Activated B cell treated with CpG ODN at 0.5 μM for 24 hours (primary cell): ENCODE measurements around the gene COX19. TPM values are rescaled to one million over a fixed set of nuclear protein-coding genes. Genes with fewer than 3 reads are reported as not detected.
A peak's percentile ranks its signal among the peaks of the same experiment; 100 is the strongest.
"Not testable (repeated sequence)": the region's sequence is repeated elsewhere in the genome, so short reads cannot be mapped to it uniquely, and the experiment has no call there.

Experiments used
- ATAC-seq: fragments of 200-7000 bp; cut with Tn5 transposase; one replicate; pipeline ENCODE4 v1.10.0; 2021; ENCODE audit warnings: low read depth, mild to moderate bottlenecking, moderate library complexity
- CTCF ChIA-PET: fragments of 350-600 bp; sonication (Branson Sonifier 250); formaldehyde crosslinking; loops from one replicate; lab custom pipeline; 2021; ENCODE audit warnings: antibody characterized with exemption; lab: Charles Lee
- POLR2A ChIA-PET: fragments of 350-600 bp; sonication (Branson Sonifier 250); formaldehyde crosslinking; loops from one replicate; lab custom pipeline; 2021; ENCODE audit warnings: antibody characterized with exemption; lab: Charles Lee
- DNase-seq: peaks from one replicate; pipeline ENCODE4 v3.0.0; 2022
- H3K27ac Mint-ChIP-seq: one replicate; pipeline ENCODE4 v1.8.0; 2020; ENCODE audit warnings: mixed read lengths
- H3K27me3 Mint-ChIP-seq: one replicate; pipeline ENCODE4 v1.8.0; 2021; ENCODE audit warnings: mixed read lengths
- H3K36me3 Mint-ChIP-seq: one replicate; pipeline ENCODE4 v1.8.0; 2021; ENCODE audit warnings: low read depth, mixed read lengths
- H3K4me1 Mint-ChIP-seq: one replicate; pipeline ENCODE4 v1.8.0; 2021; ENCODE audit warnings: mixed read lengths
- H3K4me3 Mint-ChIP-seq: one replicate; pipeline ENCODE4 v1.8.0; 2020; ENCODE audit warnings: mild to moderate bottlenecking, mixed read lengths
- H3K9me3 Mint-ChIP-seq: one replicate; pipeline ENCODE4 v1.8.0; 2020; ENCODE audit warnings: mixed read lengths
- CTCF ChIP-seq: fragments of 200-600 bp; IDR thresholded peaks from one replicate; pipeline ENCODE4 v1.8.0; 2022; ENCODE audit warnings: antibody characterized with exemption, mild to moderate bottlenecking
- intact Hi-C: fragments of 100-400 bp; cut with micrococcal nuclease; formaldehyde crosslinking; loops from one replicate; pipeline ENCODE4 v1.15.1; 2024
- total RNA-seq: library from RNA; stranded (reverse); gene quantifications from 2 replicates; pipeline ENCODE4 v1.2.3, GENCODE V29; 2022

The COX19 gene
- total RNA-seq, 1 donor from 2014 or later, result 24.5 TPM

GRCh38 chr7:926061-927030, 49.0 kb downstream of the COX19 start:
- H3K27ac Mint-ChIP-seq, result no peak overlapping the region
- ATAC-seq, result no peak
- no peak for TF ChIP-seq CTCF
- H3K4me1 Mint-ChIP-seq, result peaks cover 51% of the 10 kb centered on the region
- H3K27me3 Mint-ChIP-seq, result no peaks in the 10 kb centered on the region
- H3K9me3 Mint-ChIP-seq, result no peaks in the 10 kb centered on the region
- CTCF ChIA-PET, result no interaction called here
- no peak for DNase-seq
- no peak overlapping the region for H3K4me3 Mint-ChIP-seq
- no peaks in the 10 kb centered on the region for H3K36me3 Mint-ChIP-seq
- POLR2A ChIA-PET, result interaction anchor here (0.6 to 1.4 kb wide), 2 partner anchors 15 to 26 kb away, joined by 3 to 5 read pairs; no protein-coding TSS in a partner anchor
- intact Hi-C loops, result no loop called here

- ATAC-seq, result no peak
- POLR2A ChIA-PET, result interaction anchor here (1.4 kb wide), 1 partner anchor 16 kb away, joined by 5 read pairs; no protein-coding TSS in a partner anchor
- intact Hi-C loops, result no loop called here
These were observed 49.7 kb downstream of the COX19 start for GRCh38 chr7:925601-926000.

GRCh38 chr7:924541-925231, 50.7 kb downstream of the COX19 start:
- no peaks in the 10 kb centered on the region for H3K9me3 Mint-ChIP-seq
- ATAC-seq, result peak; percentile 49
- H3K36me3 Mint-ChIP-seq, result no peaks in the 10 kb centered on the region
- H3K27me3 Mint-ChIP-seq, result no peaks in the 10 kb centered on the region
- H3K27ac Mint-ChIP-seq, result no peak overlapping the region
- TF ChIP-seq CTCF, result no peak
- intact Hi-C loops, result loop anchor here (5.0 kb wide), 2 partner anchors 218 to 238 kb away; partner anchors contain the start of gene ZFAND2A
- ChIA-PET POLR2A (interaction anchor here (0.6 to 1.4 kb wide), 7 partner anchors 10 to 233 kb away, joined by 3 to 7 read pairs (median 4); partner anchors contain the start of gene COX19), CTCF (no interaction called here)
- peaks cover 55% of the 10 kb centered on the region for H3K4me1 Mint-ChIP-seq
- DNase-seq, result peak; percentile 56
- H3K4me3 Mint-ChIP-seq, result peak overlapping the region; percentile 64

More at GRCh38 chr7:925601-926000, 49.7 kb downstream of the COX19 start:
- CTCF ChIA-PET, result no interaction called here
- peaks cover 58% of the 10 kb centered on the region for H3K4me1 Mint-ChIP-seq
- no peaks in the 10 kb centered on the region for H3K36me3 Mint-ChIP-seq
- no peak overlapping the region for H3K4me3 Mint-ChIP-seq
- no peak for TF ChIP-seq CTCF
- no peaks in the 10 kb centered on the region for H3K27me3 Mint-ChIP-seq
- no peak overlapping the region for H3K27ac Mint-ChIP-seq
- DNase-seq, result peak; percentile 20
- no peaks in the 10 kb centered on the region for H3K9me3 Mint-ChIP-seq

- intact Hi-C loops, result loop anchor here (5.0 kb wide), 2 partner anchors 218 to 238 kb away; partner anchors contain the start of gene ZFAND2A
- DNase-seq, H3K27me3 Mint-ChIP-seq, H3K4me3 Mint-ChIP-seq, H3K27ac Mint-ChIP-seq, ATAC-seq, H3K36me3 Mint-ChIP-seq, H3K9me3 Mint-ChIP-seq: not testable (repeated sequence)
- POLR2A ChIA-PET, result interaction anchor here (1.0 to 2.9 kb wide), 6 partner anchors 11 to 51 kb away, joined by 4 to 28 read pairs (median 8); partner anchors contain the start of gene COX19
- peaks cover 48% of the 10 kb centered on the region for H3K4me1 Mint-ChIP-seq
- CTCF ChIA-PET, result interaction anchor here (1.3 kb wide), 2 partner anchors 14 to 30 kb away, joined by 4 to 6 read pairs; no protein-coding TSS in a partner anchor
These were observed 51.3 kb downstream of the COX19 start for GRCh38 chr7:924042-924441.
